GM12872 (cell line): Measurements from ENCODE around the gene NADSYN1.

ENCODE experiments used
- CTCF ChIP-seq: IDR thresholded peaks from 3 replicates; pipeline ENCODE4 v1.5.1; 2011; ENCODE audit warnings: low read depth, mild to moderate bottlenecking, low read length, moderate library complexity; ENCODE audit not compliant: insufficient read depth

The NADSYN1 gene

DNA sequence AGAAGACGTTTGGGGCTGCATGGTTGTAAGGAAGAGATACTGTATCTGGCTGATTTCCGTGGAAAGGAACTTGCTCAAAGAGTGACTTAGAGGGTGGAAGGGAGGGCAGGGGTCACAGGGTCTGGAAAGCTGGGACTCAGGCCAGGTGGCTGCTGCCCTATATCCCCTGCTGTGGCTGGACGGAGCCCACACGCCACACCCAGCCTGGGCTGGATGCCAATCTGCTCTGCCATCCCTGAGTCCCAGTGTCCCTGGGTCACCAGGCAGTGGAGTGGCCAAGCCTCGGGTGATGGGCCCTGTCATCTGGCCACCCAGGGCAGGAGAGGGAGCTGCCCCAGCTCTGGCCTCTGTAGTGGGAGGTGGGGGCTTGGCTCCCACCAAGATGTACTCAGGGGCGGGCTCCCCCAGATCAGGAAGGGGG is 47.6 kb downstream of the NADSYN1 start:
- no peak for TF ChIP-seq CTCF

DNA sequence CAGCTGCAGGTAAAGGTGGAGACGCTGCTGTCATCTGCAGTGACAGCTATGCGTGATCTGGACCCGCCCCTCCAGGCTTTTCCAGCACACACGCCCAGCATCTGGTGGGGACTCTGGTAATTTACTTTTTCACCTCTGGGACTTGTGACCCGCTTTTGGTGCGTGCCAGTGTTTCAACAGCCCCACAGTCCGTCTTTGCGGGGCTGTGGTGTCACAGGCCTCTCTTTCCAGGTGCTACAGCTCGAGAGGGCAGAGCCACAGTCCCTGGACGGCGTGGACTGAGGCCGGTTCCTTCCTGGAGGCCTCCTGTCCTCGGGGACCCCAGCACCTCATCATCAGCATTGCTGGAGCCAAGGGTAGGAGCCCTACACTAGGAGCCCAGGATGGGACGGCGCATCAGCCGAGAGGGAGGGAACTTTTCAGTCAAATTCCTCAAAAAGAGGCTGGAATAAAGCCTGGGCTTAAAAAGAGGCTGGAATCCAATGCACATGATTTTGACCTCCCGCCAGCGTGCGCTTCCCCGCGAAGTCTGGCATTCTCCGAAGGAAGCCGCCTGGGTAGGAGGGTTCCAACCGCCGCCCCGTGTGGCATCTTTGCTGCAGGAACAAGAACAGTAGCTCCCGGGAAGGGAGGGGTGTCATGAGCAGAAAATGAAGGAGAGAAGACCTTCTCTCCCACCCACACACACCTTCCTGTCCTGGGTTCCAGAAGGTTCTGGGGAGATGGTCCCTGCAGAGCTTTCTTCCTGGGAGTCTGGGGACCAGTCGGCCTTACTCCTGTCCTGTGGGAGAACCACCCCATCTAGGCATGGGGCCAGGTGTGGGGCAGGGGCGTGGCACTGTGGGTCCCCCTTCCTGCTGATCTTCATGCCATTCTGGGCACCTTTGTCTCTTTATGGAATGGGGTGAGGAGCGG is 48.3 kb downstream of the NADSYN1 start:
- TF ChIP-seq CTCF = no peak

GRCh38 chr11:71502026-71502425 is 49.0 kb downstream of the NADSYN1 start:
- no peak for TF ChIP-seq CTCF

DNA sequence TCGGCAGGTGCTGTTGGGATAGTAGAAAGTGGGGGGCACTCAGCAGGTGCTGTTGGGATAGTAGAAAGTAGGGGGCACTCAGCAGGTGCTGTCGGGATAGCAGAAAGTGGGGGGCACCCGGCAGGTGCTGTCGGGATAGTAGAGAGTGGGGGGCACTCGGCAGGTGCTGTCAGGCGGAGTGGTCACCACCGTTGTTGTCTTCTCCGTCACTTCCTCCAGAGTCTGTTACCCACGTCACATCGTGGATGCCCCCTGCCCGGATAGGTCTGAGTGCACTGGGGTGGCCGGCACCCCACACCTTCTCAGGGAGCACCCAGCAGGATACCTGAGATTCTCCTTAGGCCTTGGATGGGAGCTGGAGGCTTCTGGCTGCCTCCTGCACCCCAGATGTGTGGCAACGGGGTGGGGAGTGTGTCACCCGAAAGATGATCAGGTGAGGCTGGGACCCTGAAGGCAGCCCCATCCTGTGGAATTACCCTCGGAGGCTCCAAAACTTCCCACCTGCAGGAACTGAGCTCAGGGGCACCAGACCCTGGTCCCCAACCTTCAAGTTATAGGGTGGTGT is 50.0 kb downstream of the NADSYN1 start:
- no peak for TF ChIP-seq CTCF

GRCh38 chr11:71504531-71504930 is 51.5 kb downstream of the NADSYN1 start:
- no peak for TF ChIP-seq CTCF

DNA sequence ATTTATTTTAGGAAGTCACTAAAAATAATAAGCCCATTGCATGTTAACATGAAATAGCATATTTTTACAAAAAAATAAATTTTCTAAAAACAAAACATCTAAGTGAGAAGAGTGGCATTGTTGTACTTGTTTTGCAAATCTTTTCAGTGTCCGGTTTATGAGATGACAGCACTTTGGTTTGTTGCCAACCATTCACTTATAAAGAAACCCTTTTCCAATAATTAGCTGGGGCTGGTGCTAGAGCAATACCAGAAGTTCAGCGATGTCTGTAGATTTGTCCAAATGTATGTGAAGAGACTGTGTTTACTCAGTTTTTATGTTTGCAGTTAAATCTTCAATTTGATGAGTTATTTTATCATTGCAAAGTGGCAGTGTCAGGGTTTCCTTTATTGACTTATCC is 52.0 kb downstream of the NADSYN1 start:
- no peak for TF ChIP-seq CTCF

- no peak for TF ChIP-seq CTCF
Observed at GRCh38 chr11:71505781-71506180, 52.8 kb downstream of the NADSYN1 start.
